Activated CD8-positive, alpha-beta T cell treated with anti-CD3 and anti-CD28 coated beads for 36 hours (primary cell): Measurements from ENCODE around the gene GDF7. TPM values are rescaled to one million over a fixed set of nuclear protein-coding genes. Genes with fewer than 3 reads are reported as not detected.

Experiments used
- ATAC-seq: fragments of 200-7000 bp; cut with Tn5 transposase; one replicate; pipeline ENCODE4 v1.10.0; 2021; ENCODE audit warnings: mild to moderate bottlenecking, moderate library complexity
- CTCF ChIA-PET: fragments of 350-600 bp; sonication (Branson Sonifier 250); formaldehyde crosslinking; loops from one replicate; lab custom pipeline; 2021; ENCODE audit warnings: antibody characterized with exemption; lab: Charles Lee
- POLR2A ChIA-PET: fragments of 350-600 bp; sonication (Branson Sonifier 250); formaldehyde crosslinking; loops from one replicate; lab custom pipeline; 2021; ENCODE audit warnings: antibody characterized with exemption; lab: Charles Lee
- DNase-seq: peaks from one replicate; pipeline ENCODE4 v3.0.0-alpha.2; 2020
- H3K27ac Mint-ChIP-seq: one replicate; pipeline ENCODE4 v1.8.0; 2021; ENCODE audit warnings: mild to moderate bottlenecking, mixed read lengths
- H3K27me3 Mint-ChIP-seq: one replicate; pipeline ENCODE4 v1.8.0; 2021; ENCODE audit warnings: mixed read lengths
- H3K36me3 Mint-ChIP-seq: one replicate; pipeline ENCODE4 v1.8.0; 2021; ENCODE audit warnings: low read depth, mixed read lengths
- H3K4me1 Mint-ChIP-seq: one replicate; pipeline ENCODE4 v1.8.0; 2021; ENCODE audit warnings: low read depth, mixed read lengths
- H3K4me3 Mint-ChIP-seq: one replicate; pipeline ENCODE4 v1.8.0; 2021; ENCODE audit warnings: mild to moderate bottlenecking, moderate library complexity, mixed read lengths
- H3K9me3 Mint-ChIP-seq: one replicate; pipeline ENCODE4 v1.8.0; 2021; ENCODE audit warnings: mixed read lengths
- intact Hi-C: fragments of 100-400 bp; cut with micrococcal nuclease; formaldehyde crosslinking; loops from one replicate; pipeline ENCODE4 v1.10.0; 2022
- total RNA-seq, 2 experiments: library from RNA; stranded (reverse); gene quantifications; one replicate each; pipeline ENCODE4 v1.2.3, GENCODE V29; 2021
- TF ChIP-seq, protein P1 (sequence below): fragments of 200-600 bp; IDR thresholded peaks from one replicate; pipeline ENCODE4 v1.8.0; 2022; ENCODE audit warnings: antibody characterized with exemption, mild to moderate bottlenecking

The GDF7 gene
- total RNA-seq, 2 experiments from 2014 or later: not detected

DNA sequence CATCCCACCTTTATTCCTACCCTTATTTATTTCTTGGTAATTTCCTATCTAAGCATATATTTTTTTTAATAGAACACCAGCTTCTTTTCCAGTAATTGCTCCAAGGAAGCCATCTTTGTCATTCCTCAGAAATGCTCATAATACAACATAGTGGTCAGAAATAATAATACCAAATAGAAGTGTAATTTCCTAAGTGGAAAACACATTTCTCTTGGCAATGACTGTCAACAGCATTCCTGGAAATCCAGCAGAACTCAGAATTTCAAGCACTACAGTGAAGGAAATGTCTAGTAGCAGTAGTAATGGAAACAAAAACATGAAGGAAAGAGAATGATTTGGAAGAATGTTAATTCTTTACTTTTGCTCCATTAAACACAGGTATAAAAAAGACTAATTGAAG, 56.6 kb downstream of the GDF7 start:
- H3K27me3 Mint-ChIP-seq: no peaks in the 10 kb centered on the region

DNA sequence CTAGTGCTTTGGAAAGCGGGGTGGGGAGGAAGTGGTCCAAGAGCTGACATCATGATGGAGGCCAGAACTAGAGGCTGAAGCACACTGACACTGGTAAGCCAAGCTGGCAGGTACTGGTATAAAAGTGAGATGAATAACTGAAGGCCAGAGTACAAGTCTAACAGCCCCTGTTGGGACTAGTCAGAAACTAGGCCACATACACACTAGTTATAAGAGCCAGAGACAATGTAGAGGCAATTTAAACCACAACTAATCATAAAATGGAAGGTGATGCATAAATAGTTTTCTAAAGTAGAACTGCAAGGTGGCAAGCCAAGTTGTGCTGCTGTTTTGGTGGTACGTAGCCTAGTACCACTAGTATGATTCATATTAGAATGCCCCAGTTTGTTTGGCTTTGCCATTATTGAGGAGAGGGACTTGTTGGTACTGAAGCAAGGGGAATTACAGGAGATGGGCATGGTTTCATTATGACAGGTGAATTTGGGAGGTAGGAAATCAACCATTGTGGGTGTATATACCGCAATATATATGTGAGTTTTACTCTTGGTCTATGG, 57.6 kb downstream of the GDF7 start:
- POLR2A ChIA-PET: no interaction called here
- Mint-ChIP-seq H3K4me1 (peaks cover 2% of the 10 kb centered on the region), H3K36me3 (peaks cover 54% of the 10 kb centered on the region), H3K4me3 (no peak overlapping the region), H3K9me3 (peaks cover 4% of the 10 kb centered on the region), H3K27me3 (no peaks in the 10 kb centered on the region), H3K27ac (no peak overlapping the region)
- TF ChIP-seq, protein P1, sequence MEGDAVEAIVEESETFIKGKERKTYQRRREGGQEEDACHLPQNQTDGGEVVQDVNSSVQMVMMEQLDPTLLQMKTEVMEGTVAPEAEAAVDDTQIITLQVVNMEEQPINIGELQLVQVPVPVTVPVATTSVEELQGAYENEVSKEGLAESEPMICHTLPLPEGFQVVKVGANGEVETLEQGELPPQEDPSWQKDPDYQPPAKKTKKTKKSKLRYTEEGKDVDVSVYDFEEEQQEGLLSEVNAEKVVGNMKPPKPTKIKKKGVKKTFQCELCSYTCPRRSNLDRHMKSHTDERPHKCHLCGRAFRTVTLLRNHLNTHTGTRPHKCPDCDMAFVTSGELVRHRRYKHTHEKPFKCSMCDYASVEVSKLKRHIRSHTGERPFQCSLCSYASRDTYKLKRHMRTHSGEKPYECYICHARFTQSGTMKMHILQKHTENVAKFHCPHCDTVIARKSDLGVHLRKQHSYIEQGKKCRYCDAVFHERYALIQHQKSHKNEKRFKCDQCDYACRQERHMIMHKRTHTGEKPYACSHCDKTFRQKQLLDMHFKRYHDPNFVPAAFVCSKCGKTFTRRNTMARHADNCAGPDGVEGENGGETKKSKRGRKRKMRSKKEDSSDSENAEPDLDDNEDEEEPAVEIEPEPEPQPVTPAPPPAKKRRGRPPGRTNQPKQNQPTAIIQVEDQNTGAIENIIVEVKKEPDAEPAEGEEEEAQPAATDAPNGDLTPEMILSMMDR: no peak
- CTCF ChIA-PET: interaction anchor here (1.5 kb wide), 1 partner anchor 63 kb away, joined by 3 read pairs; no protein-coding TSS in a partner anchor
- ATAC-seq: no peak
- no peak for DNase-seq
- intact Hi-C loops: no loop called here

More for the DNA sequence above, 56.6 kb downstream of the GDF7 start:
- CTCF ChIA-PET: no interaction called here
- H3K4me3 Mint-ChIP-seq: no peak overlapping the region
- peaks cover 58% of the 10 kb centered on the region for H3K36me3 Mint-ChIP-seq
- intact Hi-C loops: no loop called here
- DNase-seq (no peak), ATAC-seq (no peak)
- POLR2A ChIA-PET: no interaction called here
- peaks cover 2% of the 10 kb centered on the region for H3K4me1 Mint-ChIP-seq
- peaks cover 7% of the 10 kb centered on the region for H3K9me3 Mint-ChIP-seq
- TF ChIP-seq, protein P1: no peak
- H3K27ac Mint-ChIP-seq: no peak overlapping the region

DNA sequence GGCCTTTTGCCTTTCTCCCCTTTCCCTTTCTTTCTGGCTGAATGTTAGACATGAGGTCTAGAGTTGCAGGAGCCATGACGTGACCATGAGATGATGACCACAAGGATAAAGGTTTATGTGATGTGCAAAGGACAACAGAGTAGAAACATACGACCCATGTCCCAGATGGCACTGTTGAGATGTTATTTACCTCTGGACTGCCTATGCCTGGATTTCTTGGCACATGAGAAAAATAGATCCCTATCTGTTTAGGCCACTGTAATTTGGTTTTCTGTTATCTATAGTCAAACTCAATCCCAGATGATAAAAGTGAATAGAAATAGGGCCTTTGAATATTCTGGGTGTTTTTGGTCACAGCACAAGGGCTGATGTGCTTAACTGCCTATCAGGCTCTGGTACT, 58.8 kb downstream of the GDF7 start:
- no peak for ATAC-seq
- H3K27ac Mint-ChIP-seq: no peak overlapping the region
- TF ChIP-seq, protein P1: no peak
- DNase-seq: no peak
- POLR2A ChIA-PET: no interaction called here
- CTCF ChIA-PET: interaction anchor here (1.5 kb wide), 1 partner anchor 64 kb away, joined by 3 read pairs; no protein-coding TSS in a partner anchor
- H3K27me3 Mint-ChIP-seq: no peaks in the 10 kb centered on the region
- peaks cover 2% of the 10 kb centered on the region for H3K4me1 Mint-ChIP-seq
- peaks cover 2% of the 10 kb centered on the region for H3K9me3 Mint-ChIP-seq
- H3K4me3 Mint-ChIP-seq: no peak overlapping the region
- intact Hi-C loops: no loop called here
- peaks cover 47% of the 10 kb centered on the region for H3K36me3 Mint-ChIP-seq

GRCh38 chr2:20726913-20727312, 60.0 kb downstream of the GDF7 start:
- DNase-seq: no peak
- Mint-ChIP-seq H3K27ac (no peak overlapping the region), H3K9me3 (peaks cover 2% of the 10 kb centered on the region), H3K27me3 (no peaks in the 10 kb centered on the region), H3K4me1 (peaks cover 2% of the 10 kb centered on the region), H3K4me3 (no peak overlapping the region), H3K36me3 (peaks cover 42% of the 10 kb centered on the region)
- intact Hi-C loops: no loop called here
- TF ChIP-seq, protein P1: no peak
- POLR2A ChIA-PET: no interaction called here
- ATAC-seq: no peak
- CTCF ChIA-PET: interaction anchor here (1.7 kb wide), 1 partner anchor 66 kb away, joined by 3 read pairs; no protein-coding TSS in a partner anchor

DNA sequence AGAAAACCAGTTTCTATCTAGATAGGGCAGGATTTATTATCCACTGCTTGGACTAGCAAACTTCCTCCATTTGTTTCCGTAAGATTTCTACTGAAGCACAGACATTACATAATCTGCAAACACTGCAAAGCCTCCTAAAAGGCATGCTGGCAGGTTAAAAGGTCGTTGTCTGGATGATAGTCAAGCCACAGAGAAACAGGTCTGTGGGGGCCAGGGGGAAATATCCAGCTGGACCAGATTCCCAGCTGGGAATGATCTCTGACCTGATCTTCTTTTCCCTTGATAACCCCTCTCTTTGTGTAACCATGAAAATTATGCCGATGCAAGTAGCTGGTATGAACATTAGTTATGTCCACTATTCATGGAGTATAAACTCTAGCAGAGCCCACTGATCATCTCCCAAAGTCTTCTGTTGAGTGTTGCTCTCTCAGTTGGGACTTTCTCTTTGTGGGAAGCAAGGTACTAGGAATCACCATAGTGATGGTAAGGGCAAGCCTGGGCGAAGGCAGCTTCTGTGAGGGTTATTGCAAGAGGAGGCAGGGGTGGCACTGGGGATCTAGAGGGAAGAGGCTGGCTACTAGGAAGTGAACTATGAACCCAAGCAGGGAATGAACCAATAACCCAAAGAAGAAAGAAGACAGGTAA, 61.3 kb downstream of the GDF7 start:
- peaks cover 2% of the 10 kb centered on the region for H3K4me1 Mint-ChIP-seq
- H3K27ac Mint-ChIP-seq: no peak overlapping the region
- TF ChIP-seq, protein P1: no peak
- CTCF ChIA-PET: interaction anchor here (1.7 kb wide), 1 partner anchor 67 kb away, joined by 3 read pairs; no protein-coding TSS in a partner anchor
- POLR2A ChIA-PET: no interaction called here
- H3K9me3 Mint-ChIP-seq: peaks cover under 1% of the 10 kb centered on the region
- intact Hi-C loops: no loop called here
- H3K27me3 Mint-ChIP-seq: no peaks in the 10 kb centered on the region
- H3K4me3 Mint-ChIP-seq: no peak overlapping the region
- ATAC-seq (no peak), DNase-seq (no peak)
- peaks cover 38% of the 10 kb centered on the region for H3K36me3 Mint-ChIP-seq
